Measurements from ENCODE around the gene CACNA2D3.
"Not testable (repeated sequence)": the region's sequence is repeated elsewhere in the genome, so short reads cannot be mapped to it uniquely, and the experiment has no call there.

The CACNA2D3 gene

DNA sequence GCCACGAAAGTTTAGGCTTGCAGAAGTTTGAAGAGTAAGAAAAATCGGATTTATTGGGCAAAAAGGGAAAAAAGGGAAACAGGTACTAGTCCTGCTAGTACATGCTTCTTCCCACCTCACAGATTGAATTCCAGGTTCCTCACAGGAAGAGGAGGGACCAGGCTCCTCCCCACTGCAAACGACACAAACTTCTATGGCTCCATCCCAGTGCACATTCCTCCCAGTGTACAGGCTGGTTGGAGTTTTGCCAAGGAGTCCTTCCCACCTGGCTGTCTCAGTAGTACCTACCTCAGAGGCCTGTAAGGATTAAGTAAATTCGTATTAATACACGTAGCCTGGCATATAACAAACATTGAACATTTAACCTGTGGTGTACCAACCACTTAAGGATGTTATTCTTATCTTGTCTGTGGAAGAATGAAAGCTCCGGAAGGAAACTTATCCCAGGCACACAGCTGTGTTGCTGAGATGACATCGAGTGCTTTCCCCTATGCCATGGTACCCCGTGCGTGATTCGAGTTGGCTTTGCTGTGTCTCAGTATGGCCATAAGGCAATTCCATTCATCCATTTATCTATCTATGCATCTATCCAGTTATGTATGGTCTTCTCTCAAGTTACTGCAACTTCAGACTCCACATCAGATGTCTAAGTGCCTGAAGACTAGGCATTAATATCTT lies 511.2 kb downstream of the CACNA2D3 start:
- no peak for DNase-seq

- no peak for DNase-seq
Observed at GRCh38 chr3:54634122-54634469, 511.7 kb downstream of the CACNA2D3 start.

DNA sequence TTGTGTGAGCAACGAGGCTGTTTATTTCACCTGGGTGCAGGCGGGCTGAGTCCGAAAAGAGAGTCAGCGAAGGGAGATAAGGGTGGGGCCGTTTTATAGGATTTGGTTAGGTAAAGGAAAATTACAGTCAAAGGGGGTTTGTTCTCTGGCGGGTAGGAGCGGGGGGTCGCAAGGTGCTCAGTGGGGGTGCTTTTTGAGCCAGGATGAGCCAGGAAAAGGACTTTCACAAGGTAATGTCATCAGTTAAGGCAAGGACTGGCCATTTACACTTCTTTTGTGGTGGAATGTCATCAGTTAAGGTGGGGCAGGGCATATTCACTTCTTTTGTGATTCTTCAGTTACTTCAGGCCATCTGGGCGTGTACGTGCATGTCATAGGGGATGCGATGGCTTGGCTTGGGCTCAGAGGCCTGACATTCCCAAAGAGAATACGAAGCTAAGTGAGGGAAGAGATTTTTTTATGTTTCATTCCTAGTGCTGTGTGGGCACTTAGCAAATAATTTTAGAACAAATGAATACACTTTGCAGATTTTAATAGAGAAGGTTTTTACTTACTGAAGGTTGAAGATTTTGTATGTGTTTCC lies 517.5 kb downstream of the CACNA2D3 start:
- DNase-seq: not testable (repeated sequence)

- DNase-seq: no peak
Observed at GRCh38 chr3:54641226-54642014, 519.1 kb downstream of the CACNA2D3 start.

GRCh38 chr3:54642147-54642546 lies 519.8 kb downstream of the CACNA2D3 start:
- no peak for DNase-seq

- DNase-seq: no peak
Observed at GRCh38 chr3:54647721-54648120, 525.4 kb downstream of the CACNA2D3 start.

DNA sequence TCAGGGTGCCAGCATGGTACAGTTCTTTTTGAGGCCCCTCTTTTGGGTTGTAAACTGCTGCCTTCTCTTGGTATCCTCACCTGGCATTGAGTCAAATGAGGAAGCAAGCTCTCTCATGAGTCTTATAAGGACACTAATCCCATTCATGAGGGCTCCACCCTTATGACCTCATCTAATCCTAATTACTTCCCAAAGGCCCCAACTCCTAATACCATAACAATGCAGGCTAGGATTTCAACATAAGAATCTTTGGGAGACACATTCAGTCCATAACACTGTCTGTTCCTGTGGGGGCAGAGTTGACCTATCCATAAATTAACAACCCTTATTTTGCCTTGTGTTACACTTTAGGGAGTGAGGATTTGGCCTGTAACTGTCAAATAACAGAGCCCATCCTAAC lies 527.2 kb downstream of the CACNA2D3 start:
- DNase-seq: no peak

DNA sequence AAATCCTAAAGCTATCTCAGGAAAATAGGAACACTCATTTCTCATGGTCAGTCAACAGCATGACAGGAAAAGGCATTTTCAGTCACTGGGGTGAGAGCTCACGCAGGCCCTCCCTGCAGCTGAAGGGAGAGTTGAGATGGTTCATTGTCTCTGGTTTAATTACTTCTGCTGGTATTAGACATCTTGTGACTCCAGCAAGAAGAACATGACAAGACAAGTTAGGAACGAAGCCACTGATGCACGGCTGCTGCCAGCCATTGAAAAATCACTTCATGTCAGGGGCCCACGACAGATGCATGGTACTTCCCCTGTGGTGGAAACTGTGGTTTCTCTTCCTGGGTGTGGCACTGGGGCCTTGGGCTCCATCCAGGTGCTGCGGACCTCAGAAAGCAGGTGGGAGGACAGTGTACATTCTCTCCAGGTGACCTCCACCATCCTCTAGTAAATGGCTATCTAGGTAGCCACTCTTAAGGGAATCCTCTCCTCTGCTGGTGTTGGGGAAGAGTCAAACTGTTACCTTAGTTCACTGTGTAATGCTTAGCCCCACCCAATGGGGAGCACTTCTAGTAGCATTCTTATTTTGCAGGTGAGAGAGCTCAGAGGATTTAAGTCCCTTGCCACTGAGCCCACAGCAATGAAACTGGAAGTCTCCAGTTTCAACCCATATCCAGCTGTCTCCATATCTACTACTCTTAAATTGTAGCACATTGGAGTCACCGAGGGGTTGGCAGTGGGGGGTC lies 531.3 kb downstream of the CACNA2D3 start:
- DNase-seq: no peak

GRCh38 chr3:54654776-54655175 lies 532.4 kb downstream of the CACNA2D3 start:
- DNase-seq: no peak

GRCh38 chr3:54659347-54659746 lies 537.0 kb downstream of the CACNA2D3 start:
- DNase-seq: no peak

GRCh38 chr3:54660714-54661132 lies 538.4 kb downstream of the CACNA2D3 start:
- peak; percentile 34 for DNase-seq

DNA sequence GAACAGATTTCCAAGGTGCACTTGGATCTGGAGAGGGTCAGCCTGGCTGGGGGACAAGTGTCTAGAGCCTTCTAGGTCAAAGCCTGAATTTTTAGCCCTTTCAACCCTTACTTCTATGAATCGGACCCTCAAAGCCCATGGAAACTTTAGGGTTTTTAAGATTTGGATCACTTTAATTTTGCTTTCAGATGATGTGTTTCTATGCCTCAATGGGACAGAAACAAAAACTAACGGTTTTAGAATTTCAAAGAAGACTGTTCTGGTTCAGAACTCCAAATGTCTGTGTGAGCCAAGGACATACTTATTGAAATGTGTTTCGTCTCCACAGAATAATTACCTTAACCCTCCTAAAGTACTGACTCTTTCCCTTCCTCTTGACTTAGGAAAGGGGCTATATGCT lies 538.8 kb downstream of the CACNA2D3 start:
- no peak for DNase-seq

GRCh38 chr3:54663501-54664011 lies 541.2 kb downstream of the CACNA2D3 start:
- peak; percentile 73 for DNase-seq

DNA sequence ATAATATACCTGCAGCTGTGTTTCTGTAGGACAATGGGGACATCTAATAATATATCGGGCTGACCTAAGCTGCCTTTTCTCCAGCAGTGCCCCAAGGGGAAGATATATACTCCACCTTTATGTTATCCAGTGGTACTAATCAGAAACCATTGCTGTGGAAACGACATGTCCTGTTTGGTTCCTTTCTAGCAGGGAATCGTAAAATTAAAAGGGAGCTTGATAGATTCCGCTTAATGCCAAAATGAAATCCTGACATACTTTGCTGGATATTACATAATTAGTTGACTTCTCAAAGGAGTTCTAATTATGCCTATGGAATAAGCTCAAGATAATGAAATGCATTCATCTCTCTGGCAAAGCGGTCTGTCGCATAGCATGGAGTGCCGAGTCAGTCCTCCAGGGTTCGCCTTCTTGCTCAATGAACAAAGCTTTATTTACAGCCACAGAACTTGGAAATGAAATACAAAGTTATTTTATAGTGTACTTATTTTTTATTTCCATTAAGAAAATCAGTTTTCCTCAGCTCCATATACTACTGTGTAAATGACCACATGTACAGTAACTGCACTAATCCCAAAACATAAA lies 542.8 kb downstream of the CACNA2D3 start:
- DNase-seq: no peak

DNA sequence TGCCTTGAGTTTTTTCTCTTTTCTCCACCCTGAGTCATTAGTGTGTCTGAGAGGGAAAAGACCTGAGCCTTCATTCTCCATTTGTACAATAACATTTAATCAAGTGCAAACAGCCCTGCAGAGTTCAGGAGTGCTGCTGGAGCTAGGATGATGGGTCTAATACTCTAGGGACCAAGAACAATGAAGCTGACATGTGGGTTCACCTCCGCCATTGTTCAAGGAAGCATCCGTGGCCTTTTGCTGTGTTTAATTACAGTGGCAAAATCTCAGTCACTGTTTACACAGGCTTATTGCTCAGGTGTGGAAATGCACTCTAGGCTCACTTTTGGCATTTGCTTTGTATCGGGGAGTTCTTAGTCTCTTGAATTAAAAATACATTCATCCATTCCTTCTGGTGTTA lies 545.9 kb downstream of the CACNA2D3 start:
- DNase-seq: no peak

DNA sequence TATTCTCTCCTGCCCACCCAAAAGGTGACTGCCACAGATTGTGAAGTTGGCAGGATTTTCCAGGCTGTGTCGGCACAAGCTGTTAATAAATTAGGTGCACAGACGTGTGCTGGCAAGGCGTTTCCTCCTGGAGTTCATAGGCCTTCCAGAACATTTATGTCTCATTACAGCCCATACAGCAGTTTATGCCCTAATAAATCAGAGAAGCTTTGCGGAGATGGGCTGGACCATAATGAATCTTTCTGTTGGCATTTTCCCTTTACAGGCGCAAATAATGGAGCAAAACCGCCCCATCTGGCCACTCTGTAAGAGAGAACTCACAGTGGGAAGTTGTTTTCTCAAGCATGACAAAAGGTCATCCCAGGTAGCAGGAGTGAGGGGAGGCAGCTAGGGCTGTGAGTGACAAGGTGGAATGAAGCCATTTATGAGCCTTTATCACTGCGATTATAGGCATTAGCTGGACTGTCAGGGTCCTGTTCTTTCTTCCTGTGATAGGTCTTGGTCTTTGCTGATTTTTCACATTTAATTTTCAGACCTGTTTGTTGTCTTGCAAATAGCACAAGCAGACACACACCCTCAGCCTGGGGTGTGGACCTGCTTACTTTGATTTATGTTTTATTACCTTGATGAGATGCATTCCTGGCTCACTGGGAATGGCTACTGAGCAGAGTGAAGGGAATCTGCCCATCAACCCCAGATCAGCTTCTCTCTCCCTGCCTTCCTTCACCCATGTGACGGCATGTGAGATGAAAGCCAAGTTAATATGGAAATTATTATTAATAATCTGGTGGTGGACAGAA lies 548.0 kb downstream of the CACNA2D3 start:
- no peak for DNase-seq

DNA sequence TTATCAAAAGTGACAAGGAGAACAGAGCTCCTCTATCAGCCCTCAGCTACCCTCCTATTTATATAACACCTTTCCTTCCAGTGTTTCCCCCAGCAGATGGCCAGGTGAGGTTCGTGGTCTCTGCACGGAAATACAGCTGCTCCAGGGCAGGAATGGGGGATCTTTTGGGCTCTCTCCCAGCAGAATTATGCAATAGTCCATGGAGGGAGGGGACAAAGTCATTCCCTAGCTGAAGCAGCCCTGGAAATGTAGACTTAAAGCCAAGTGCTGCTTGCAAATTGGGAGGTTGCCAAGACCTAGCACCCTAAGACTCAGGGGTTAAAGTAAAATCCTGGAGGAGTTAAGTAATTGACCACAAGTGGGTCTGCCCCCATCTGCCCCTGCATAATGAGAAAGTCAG lies 549.2 kb downstream of the CACNA2D3 start:
- no peak for DNase-seq

- no peak for DNase-seq
Observed at GRCh38 chr3:54676087-54676486, 553.7 kb downstream of the CACNA2D3 start.

- no peak for DNase-seq
Observed at GRCh38 chr3:54681706-54682105, 559.4 kb downstream of the CACNA2D3 start.

DNA sequence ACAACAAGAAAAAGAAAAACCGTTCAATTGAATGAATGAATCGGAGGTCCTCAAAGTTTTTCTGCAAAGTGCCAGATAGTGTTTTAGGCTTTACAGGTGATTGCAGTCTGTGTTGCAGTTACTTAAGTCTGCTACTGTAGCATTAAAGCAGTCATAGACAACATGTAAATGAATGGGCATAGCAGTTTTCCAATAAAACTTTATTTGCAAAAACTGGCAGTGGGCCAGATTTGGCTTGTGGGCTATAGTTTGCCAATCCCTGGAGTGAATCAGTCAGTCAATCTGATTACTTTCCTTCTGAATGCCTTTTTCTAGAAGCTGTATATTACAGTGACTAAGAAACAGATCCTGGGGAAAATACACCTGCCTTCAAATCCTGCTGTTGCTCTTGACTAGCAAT lies 562.9 kb downstream of the CACNA2D3 start:
- DNase-seq: no peak

- DNase-seq: peak; percentile 59
Observed at GRCh38 chr3:54691289-54691771, 569.0 kb downstream of the CACNA2D3 start.

DNA sequence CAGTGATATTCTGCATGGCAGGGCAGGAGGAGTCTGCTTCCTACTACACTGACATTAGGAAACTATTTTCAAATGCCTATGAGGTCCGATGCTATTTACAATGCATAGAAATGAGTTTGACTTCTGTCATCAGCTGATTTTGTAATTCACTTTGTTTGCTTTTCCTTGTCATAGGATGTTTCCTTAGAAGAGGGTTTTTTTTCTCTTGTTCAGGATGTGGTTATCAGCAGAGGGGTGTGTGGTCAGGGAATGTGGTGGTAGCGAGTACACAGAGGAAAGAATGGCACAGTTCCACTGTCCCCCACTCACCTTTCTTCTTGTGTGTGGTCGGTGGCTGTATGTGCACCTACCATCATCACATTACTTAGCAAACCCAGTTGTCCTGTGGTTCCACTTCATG lies 574.0 kb downstream of the CACNA2D3 start:
- DNase-seq: no peak
